Neural crest cell (in vitro differentiated cells): Measurements from ENCODE around the gene ARL6IP5. TPM values are rescaled to one million over a fixed set of nuclear protein-coding genes. Genes with fewer than 3 reads are reported as not detected.

Experiments used
- DNase-seq: peaks from one replicate; pipeline ENCODE4 v3.0.0; 2021; ENCODE audit warnings: low read depth, mixed read lengths, low spot score
- H3K27ac Mint-ChIP-seq: one replicate; pipeline ENCODE4 v1.8.0; 2021; ENCODE audit warnings: mild to moderate bottlenecking, mixed read lengths; ENCODE audit not compliant: unreplicated experiment
- H3K27me3 Mint-ChIP-seq: 2 replicates; pipeline ENCODE4 v1.8.0; 2021; ENCODE audit warnings: low read depth, mild to moderate bottlenecking, mixed read lengths
- H3K36me3 Mint-ChIP-seq: 2 replicates; pipeline ENCODE4 v1.8.0; 2021; ENCODE audit warnings: low read depth, mild to moderate bottlenecking, mixed read lengths
- H3K4me1 Mint-ChIP-seq: 2 replicates; pipeline ENCODE4 v1.8.0; 2021; ENCODE audit warnings: mixed read lengths
- H3K4me3 Mint-ChIP-seq: one replicate; pipeline ENCODE4 v1.8.0; 2021; ENCODE audit warnings: mild to moderate bottlenecking, mixed read lengths
- H3K9me3 Mint-ChIP-seq: 2 replicates; pipeline ENCODE4 v1.8.0; 2021; ENCODE audit warnings: mixed read lengths
- long read RNA-seq: library from polyadenylated mRNA; unstranded; transcript quantifications from one replicate; pipeline ENCODE4 v2.0.0, GENCODE V29; 2020
- total RNA-seq: library from RNA; stranded (reverse); gene quantifications from 2 replicates; pipeline ENCODE4 v1.2.1, GENCODE V29; 2021
- TF ChIP-seq, protein P1 (sequence below): fragments of 200-600 bp; sonication (generic); conservative IDR thresholded peaks from 2 replicates; pipeline ENCODE4 v1.5.0; 2021; ENCODE audit warnings: antibody characterized with exemption, mild to moderate bottlenecking

ARL6IP5 gene, protein sequence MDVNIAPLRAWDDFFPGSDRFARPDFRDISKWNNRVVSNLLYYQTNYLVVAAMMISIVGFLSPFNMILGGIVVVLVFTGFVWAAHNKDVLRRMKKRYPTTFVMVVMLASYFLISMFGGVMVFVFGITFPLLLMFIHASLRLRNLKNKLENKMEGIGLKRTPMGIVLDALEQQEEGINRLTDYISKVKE
- total RNA-seq = 59.2 and 59.9 TPM in 2 replicates
- long read RNA-seq, transcript ARL6IP5-201 (3 exons, 2,101 nt) = major isoform, 371 of 374 reads
- long read RNA-seq, partial matches to known transcripts = 0 of 374 reads
- long read RNA-seq, other reads (novel, unspliced or antisense) = 3 of 374 reads

DNA sequence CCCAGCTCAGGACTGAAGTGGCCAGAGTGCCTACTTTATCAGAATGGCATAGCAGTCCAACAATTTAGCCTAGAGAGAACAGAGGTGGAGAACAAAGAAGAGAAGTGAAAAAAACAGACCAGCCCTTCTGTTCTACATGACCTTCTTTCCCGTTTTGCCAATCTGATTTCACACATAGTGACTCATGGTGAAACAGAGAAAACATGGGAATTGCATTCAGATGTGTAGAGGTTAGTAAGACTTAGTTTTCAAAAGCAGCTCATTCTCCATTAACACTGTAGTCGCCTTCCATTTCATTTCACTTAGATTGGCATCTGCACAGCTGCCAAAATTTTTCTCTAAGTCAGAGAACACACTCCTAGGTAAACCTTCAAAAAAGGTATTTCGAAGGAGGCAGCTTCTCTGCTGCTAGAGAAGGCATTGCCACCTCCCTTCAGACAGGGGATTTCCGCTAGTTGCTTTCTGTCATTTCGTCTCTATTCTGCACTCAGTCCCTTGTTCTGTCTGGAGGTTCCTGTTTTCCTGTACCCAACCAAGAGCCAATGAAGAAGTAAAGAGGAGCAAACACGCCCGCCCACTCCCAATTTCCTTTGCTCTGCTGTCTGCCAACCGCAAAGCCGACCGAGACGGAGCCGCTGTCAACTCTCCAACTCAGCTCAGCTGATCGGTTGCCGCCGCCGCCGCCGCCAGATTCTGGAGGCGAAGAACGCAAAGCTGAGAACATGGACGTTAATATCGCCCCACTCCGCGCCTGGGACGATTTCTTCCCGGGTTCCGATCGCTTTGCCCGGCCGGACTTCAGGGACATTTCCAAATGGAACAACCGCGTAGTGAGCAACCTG is at the start of gene ARL6IP5:
ARL6IP5 (plus strand) TSS at position 612 of the 842 bp plus-strand sequence; CDS start at position 723, 111 bp downstream.
- no peaks in the 10 kb centered on the region for H3K27me3 Mint-ChIP-seq
- DNase-seq = peak; percentile 76
- no peaks in the 10 kb centered on the region for H3K9me3 Mint-ChIP-seq
- no peaks in the 10 kb centered on the region for H3K36me3 Mint-ChIP-seq
- H3K27ac Mint-ChIP-seq = peak within 1 kb of the TSS; percentile 91
- TF ChIP-seq, protein P1, sequence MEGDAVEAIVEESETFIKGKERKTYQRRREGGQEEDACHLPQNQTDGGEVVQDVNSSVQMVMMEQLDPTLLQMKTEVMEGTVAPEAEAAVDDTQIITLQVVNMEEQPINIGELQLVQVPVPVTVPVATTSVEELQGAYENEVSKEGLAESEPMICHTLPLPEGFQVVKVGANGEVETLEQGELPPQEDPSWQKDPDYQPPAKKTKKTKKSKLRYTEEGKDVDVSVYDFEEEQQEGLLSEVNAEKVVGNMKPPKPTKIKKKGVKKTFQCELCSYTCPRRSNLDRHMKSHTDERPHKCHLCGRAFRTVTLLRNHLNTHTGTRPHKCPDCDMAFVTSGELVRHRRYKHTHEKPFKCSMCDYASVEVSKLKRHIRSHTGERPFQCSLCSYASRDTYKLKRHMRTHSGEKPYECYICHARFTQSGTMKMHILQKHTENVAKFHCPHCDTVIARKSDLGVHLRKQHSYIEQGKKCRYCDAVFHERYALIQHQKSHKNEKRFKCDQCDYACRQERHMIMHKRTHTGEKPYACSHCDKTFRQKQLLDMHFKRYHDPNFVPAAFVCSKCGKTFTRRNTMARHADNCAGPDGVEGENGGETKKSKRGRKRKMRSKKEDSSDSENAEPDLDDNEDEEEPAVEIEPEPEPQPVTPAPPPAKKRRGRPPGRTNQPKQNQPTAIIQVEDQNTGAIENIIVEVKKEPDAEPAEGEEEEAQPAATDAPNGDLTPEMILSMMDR = no peak
- peaks cover 62% of the 10 kb centered on the region for H3K4me1 Mint-ChIP-seq
- H3K4me3 Mint-ChIP-seq = peak within 1 kb of the TSS; percentile 94

DNA sequence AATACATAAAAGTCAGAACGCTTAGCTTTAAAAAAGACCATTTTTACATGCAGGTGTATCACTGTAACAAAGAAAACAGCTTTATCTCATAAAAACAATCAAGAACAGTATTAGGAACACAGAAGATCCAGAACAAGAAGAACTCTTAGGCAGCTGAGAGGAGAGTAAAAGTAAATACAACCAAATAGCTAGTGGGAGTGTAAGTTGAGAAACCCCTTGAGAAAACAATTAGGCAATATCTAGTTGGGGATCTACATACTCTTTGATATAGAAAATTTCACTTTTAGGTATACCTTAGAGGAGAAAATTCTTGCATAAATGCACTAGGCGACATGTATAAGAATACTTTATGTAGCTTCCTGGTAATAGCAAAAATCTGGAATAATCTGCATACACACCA is 40.1 kb upstream of the ARL6IP5 start:
- Mint-ChIP-seq H3K27me3 (no peaks in the 10 kb centered on the region), H3K27ac (no peak overlapping the region), H3K9me3 (no peaks in the 10 kb centered on the region), H3K36me3 (peaks cover 11% of the 10 kb centered on the region), H3K4me3 (no peak overlapping the region), H3K4me1 (peaks cover 11% of the 10 kb centered on the region)
- DNase-seq = no peak
- TF ChIP-seq, protein P1 = no peak

DNA sequence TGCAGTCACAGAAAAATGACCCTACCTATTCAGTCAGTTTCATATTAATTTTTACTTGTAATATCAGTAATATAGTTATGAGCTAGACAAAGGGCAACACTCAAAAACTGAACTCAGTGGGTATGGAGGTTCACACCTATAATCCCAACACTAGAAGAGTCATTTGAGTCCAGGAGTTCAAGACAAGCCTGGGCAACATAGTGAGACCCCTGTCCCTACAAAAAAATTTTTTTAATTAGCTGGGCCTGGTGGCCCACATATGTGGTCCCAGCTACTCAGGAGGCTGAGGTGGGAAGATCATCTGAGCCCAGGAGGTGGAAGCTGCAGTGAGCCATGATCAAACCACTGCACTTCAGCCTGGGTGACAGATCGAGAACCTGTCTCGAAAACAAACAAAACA is 35.7 kb upstream of the ARL6IP5 start:
- Mint-ChIP-seq H3K9me3 (no peaks in the 10 kb centered on the region), H3K27me3 (no peaks in the 10 kb centered on the region), H3K27ac (no peak overlapping the region), H3K4me1 (peaks cover 37% of the 10 kb centered on the region), H3K36me3 (peaks cover 8% of the 10 kb centered on the region), H3K4me3 (no peak overlapping the region)
- TF ChIP-seq, protein P1 = no peak
- no peak for DNase-seq

DNA sequence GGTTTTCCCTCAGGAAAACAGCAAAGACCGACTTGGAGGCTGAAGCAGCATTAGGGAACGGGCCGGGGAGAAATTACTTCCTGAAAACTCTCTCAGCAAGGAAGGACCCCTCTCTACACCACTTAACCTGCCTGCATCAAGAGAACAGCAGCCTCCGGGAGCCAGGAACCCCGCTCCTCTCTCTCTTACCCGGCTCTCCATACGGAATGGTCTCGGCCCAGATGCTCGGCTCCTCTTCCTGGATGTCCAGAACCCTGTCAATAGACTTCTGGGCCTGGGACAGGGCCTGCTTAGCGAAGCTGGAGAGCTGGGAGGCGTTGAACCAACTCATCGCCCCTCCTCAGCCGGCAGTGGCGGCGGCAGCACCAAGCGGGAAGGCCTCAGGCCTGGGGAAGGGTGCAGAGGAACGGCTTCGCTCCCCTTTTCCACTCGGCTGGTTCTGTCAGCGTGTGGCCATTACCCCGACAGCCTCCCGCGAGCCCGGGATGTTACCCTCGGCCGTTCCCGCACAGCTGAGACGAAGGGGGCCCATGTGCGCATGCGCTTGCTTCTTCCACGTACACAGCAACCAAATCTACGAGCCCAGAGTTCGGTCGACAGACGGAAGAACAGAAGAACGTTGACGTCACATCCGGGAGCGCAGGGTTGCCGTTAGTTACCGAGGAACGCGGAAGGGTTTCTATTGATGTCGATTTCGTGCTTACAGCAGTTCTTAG is 32.8 kb upstream of the ARL6IP5 start, which contains the start of gene TMF1:
TMF1 (minus strand) TSS at position 578 of the 716 bp plus-strand sequence; CDS start at position 331, 247 bp downstream.
- no peaks in the 10 kb centered on the region for H3K9me3 Mint-ChIP-seq
- peak; percentile 96 for DNase-seq
- TF ChIP-seq, protein P1 = no peak
- H3K27ac Mint-ChIP-seq = peak within 1 kb of the TSS; percentile 98
- peaks cover 37% of the 10 kb centered on the region for H3K4me1 Mint-ChIP-seq
- no peaks in the 10 kb centered on the region for H3K27me3 Mint-ChIP-seq
- peak within 1 kb of the TSS; percentile 93 for H3K4me3 Mint-ChIP-seq
- peaks cover 6% of the 10 kb centered on the region for H3K36me3 Mint-ChIP-seq

DNA sequence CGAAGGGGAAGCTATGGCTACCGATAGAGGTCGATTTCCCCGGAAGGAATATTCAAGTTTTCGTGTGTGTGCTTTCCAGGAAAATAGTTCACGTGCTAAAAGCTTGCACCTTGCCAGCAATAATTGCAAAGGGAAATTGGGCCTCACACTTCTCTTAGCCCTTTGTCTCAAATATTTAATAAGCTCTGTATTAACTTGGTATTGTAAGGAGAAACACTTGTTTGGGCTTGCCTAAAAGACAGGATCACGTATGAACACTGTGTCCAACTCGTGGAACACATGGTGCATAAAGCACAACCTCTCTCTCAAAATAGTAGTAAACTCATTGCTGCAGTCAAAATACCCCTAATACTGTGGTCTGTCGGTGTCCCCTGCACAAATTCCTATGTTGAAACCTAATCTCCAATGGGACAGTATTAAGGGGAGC is 32.3 kb upstream of the ARL6IP5 start:
- peak overlapping the region; percentile 93 for H3K4me3 Mint-ChIP-seq
- H3K36me3 Mint-ChIP-seq = peaks cover 3% of the 10 kb centered on the region
- H3K4me1 Mint-ChIP-seq = peaks cover 34% of the 10 kb centered on the region
- H3K27me3 Mint-ChIP-seq = no peaks in the 10 kb centered on the region
- H3K9me3 Mint-ChIP-seq = no peaks in the 10 kb centered on the region
- peak overlapping the region; percentile 98 for H3K27ac Mint-ChIP-seq
- DNase-seq = no peak
- TF ChIP-seq, protein P1 = no peak
